ENCODE data around the gene FILIP1.

- TF ChIP-seq CTCF (conservative IDR thresholded peaks at IDR 0.05; ENCODE audit: low read depth, low read length), result no peak
- TF ChIP-seq EZH2phosphoT487 (IDR thresholded peaks at IDR 0.05; ENCODE audit: borderline replicate concordance, low read length), result no peak
Observed at GRCh38 chr6:75393806-75394205, 99.8 kb downstream of the FILIP1 start.
